ENCODE results near the gene GJD3.

GRCh38 chr17:40349477-40349894, 15.1 kb downstream of the GJD3 start:
- TF ChIP-seq GATA2 (IDR thresholded peaks at IDR 0.05; ENCODE audit: low read depth, low read length) (no peak), GATA3 (IDR thresholded peaks at IDR 0.05; ENCODE audit: low read depth, low read length) (no peak)
